Mesenchymal stem cell (in vitro differentiated cells and primary cell): ENCODE results near the gene PLXDC2.

ENCODE experiments used
- DNase-seq: peaks from one replicate; pipeline ENCODE4 v3.0.0-alpha.2; 2013
- H2AFZ ChIP-seq: one replicate; pipeline ENCODE4 v1.6.1; 2013; ENCODE audit warnings: low read depth, mild to moderate bottlenecking, control low read depth, inconsistent platforms, low read length, moderate library complexity
- H2AK5ac ChIP-seq: 2 replicates; pipeline ENCODE4 v1.6.1; 2013; ENCODE audit warnings: low read length, moderate library complexity, mild to moderate bottlenecking, inconsistent platforms; ENCODE audit not compliant: severe bottlenecking
- H2BK120ac ChIP-seq: one replicate; pipeline ENCODE4 v1.6.1; 2013; ENCODE audit warnings: low read depth, mild to moderate bottlenecking, inconsistent platforms, low read length, moderate library complexity
- H2BK12ac ChIP-seq, 2 experiments: one replicate each; pipeline ENCODE4 v1.6.1; 2013; ENCODE audit warnings: inconsistent platforms in 2 of 2, low read length in 2 of 2, mild to moderate bottlenecking in 2 of 2, moderate library complexity in 2 of 2, control low read depth in 1 of 2
- H2BK15ac ChIP-seq: one replicate; pipeline ENCODE4 v1.6.1; 2013; ENCODE audit warnings: mild to moderate bottlenecking, low read depth, inconsistent platforms; ENCODE audit not compliant: poor library complexity, severe bottlenecking
- H2BK5ac ChIP-seq: 2 replicates; pipeline ENCODE4 v1.6.1; 2013; ENCODE audit warnings: low read depth, mild to moderate bottlenecking, low read length, control low read depth, inconsistent platforms; ENCODE audit not compliant: poor library complexity, severe bottlenecking
- H3K14ac ChIP-seq, 2 experiments: one replicate each; pipeline ENCODE4 v1.6.1; 2013; ENCODE audit warnings: inconsistent platforms in 2 of 2, low read length in 2 of 2, control low read depth in 1 of 2, mild to moderate bottlenecking in 1 of 2, moderate library complexity in 1 of 2
- H3K18ac ChIP-seq, 2 experiments: one replicate each; pipeline ENCODE4 v1.6.1; 2013; ENCODE audit warnings: inconsistent platforms in 2 of 2, low read length in 2 of 2, control low read depth in 1 of 2, low read depth in 1 of 2, mild to moderate bottlenecking in 1 of 2
- H3K23ac ChIP-seq, 2 experiments: one replicate each; pipeline ENCODE4 v1.6.1; 2013; ENCODE audit warnings: inconsistent platforms in 2 of 2, low read length in 2 of 2, mild to moderate bottlenecking in 2 of 2, moderate library complexity in 2 of 2, control low read depth in 1 of 2
- H3K27ac ChIP-seq: 2 replicates; pipeline ENCODE4 v1.5.1; 2013; ENCODE audit warnings: mild to moderate bottlenecking, moderate library complexity, low read length, control low read depth, inconsistent platforms; ENCODE audit not compliant: poor library complexity, severe bottlenecking
- H3K27me3 ChIP-seq, 2 experiments: 2 replicates each; pipeline versions ENCODE4 v1.6.1 to v1.7.0; 2013; ENCODE audit warnings: low read length in 2 of 2, mild to moderate bottlenecking in 2 of 2, moderate library complexity in 2 of 2, control low read depth in 1 of 2, inconsistent platforms in 1 of 2; ENCODE audit not compliant: control insufficient read depth in 1 of 2, insufficient read depth in 1 of 2
- H3K36me3 ChIP-seq, 2 experiments: 2 replicates each; pipeline versions ENCODE4 v1.6.1 to v1.7.0; 2013; ENCODE audit warnings: low read length in 2 of 2, control low read depth in 1 of 2, inconsistent platforms in 1 of 2, low read depth in 1 of 2, mild to moderate bottlenecking in 1 of 2; ENCODE audit not compliant: insufficient read depth in 2 of 2, control insufficient read depth in 1 of 2
- H3K4ac ChIP-seq, 2 experiments: one replicate each; pipeline ENCODE4 v1.6.1; 2013; ENCODE audit warnings: inconsistent platforms in 2 of 2, low read length in 2 of 2, mild to moderate bottlenecking in 2 of 2, moderate library complexity in 2 of 2, control low read depth in 1 of 2, low read depth in 1 of 2
- H3K4me1 ChIP-seq: 2 replicates; pipeline ENCODE4 v1.6.1; 2013; ENCODE audit warnings: low read depth, low read length, control low read depth; ENCODE audit not compliant: control insufficient read depth, insufficient read depth
- H3K4me2 ChIP-seq: 2 replicates; pipeline ENCODE4 v1.6.1; 2013; ENCODE audit warnings: low read length, mild to moderate bottlenecking, inconsistent platforms; ENCODE audit not compliant: poor library complexity, severe bottlenecking
- H3K4me3 ChIP-seq, 2 experiments: 2 replicates each; pipeline versions ENCODE4 v1.5.1 to v1.7.0; 2013; ENCODE audit warnings: low read length in 2 of 2, mild to moderate bottlenecking in 2 of 2, control low read depth in 1 of 2, low read depth in 1 of 2; ENCODE audit not compliant: insufficient read depth in 1 of 2
- H3K79me1 ChIP-seq: replicated peaks from 2 replicates; pipeline ENCODE4 v1.6.1; 2013; ENCODE audit warnings: mild to moderate bottlenecking, control low read depth, low read length, inconsistent platforms; ENCODE audit not compliant: poor library complexity, severe bottlenecking
- H3K9ac ChIP-seq: 2 replicates; pipeline ENCODE4 v1.7.0; 2013; ENCODE audit warnings: mild to moderate bottlenecking, low read length, moderate library complexity
- H3K9me3 ChIP-seq: 2 replicates; pipeline ENCODE4 v1.7.0; 2013; ENCODE audit warnings: mild to moderate bottlenecking, low read length; ENCODE audit not compliant: control insufficient read depth
- H4K8ac ChIP-seq: one replicate; pipeline ENCODE4 v1.6.1; 2013; ENCODE audit warnings: inconsistent platforms, mild to moderate bottlenecking, low read length, moderate library complexity
- H4K91ac ChIP-seq: one replicate; pipeline ENCODE4 v1.6.1; 2013; ENCODE audit warnings: mild to moderate bottlenecking, low read length, inconsistent platforms
- WGBS: methylation state at CpG from one replicate; pipeline ENCODE4 v1.1.7; 2013; ENCODE audit warnings: mixed read lengths; 5-methylcytosine and 5-hydroxymethylcytosine counted together

The PLXDC2 gene

DNA sequence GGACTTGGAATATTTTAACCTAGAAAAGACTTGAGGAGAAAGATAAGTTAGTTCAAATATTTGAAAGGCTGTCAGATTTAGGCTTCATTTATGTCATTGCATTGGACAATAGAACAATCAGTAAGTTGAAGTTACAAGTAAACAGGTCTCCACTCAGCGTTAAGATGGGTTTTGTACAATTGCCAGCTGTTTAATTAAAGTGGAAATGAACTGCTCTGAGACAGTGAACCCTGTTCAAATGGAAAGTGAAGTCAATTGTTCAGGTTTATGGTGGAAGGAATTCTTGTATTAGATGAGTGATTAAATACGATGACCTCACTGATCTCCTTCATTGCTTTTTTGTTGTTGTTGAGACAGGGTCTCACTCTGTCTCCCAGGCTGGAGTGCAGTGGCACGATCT, 151.7 kb downstream of the PLXDC2 start:
- H3K4me2 ChIP-seq = no peak overlapping the region
- H4K8ac ChIP-seq = no peak overlapping the region
- H2BK12ac ChIP-seq = no peak overlapping the region
- no peak for DNase-seq
- no peak overlapping the region for H2AK5ac ChIP-seq
- H3K79me1 ChIP-seq = no peaks in the 10 kb centered on the region
- H3K18ac ChIP-seq = no peak overlapping the region
- H3K4me1 ChIP-seq = peaks cover 3% of the 10 kb centered on the region
- no peak overlapping the region for H4K91ac ChIP-seq
- no peak overlapping the region for H2BK120ac ChIP-seq
- H3K4me3 ChIP-seq = no peak overlapping the region
- H2AFZ ChIP-seq = no peak overlapping the region
- no peaks in the 10 kb centered on the region for H3K36me3 ChIP-seq
- H3K23ac ChIP-seq = no peak overlapping the region
- no peaks in the 10 kb centered on the region for H3K9me3 ChIP-seq
- no peak overlapping the region for H2BK5ac ChIP-seq
- no peak overlapping the region for H3K27ac ChIP-seq
- H2BK15ac ChIP-seq = no peak overlapping the region
- no peak overlapping the region for H3K9ac ChIP-seq
- no peak overlapping the region for H3K4ac ChIP-seq
- no peak overlapping the region for H3K14ac ChIP-seq
- peaks cover 0 to 5% of the 10 kb centered on the region in 2 experiments for H3K27me3 ChIP-seq
- WGBS = 86% methylated on average over 3 of the region's 3 CpGs

- Histone ChIP-seq H3K36me3 (no peaks in the 10 kb centered on the region), H4K91ac (no peak overlapping the region), H2BK120ac (no peak overlapping the region), H3K4me1 (peaks cover 3% of the 10 kb centered on the region), H3K9ac (no peak overlapping the region), H3K79me1 (no peaks in the 10 kb centered on the region), H3K27ac (no peak overlapping the region), H3K4me2 (no peak overlapping the region), H2BK5ac (no peak overlapping the region), H3K9me3 (no peaks in the 10 kb centered on the region), H2AFZ (no peak overlapping the region), H2AK5ac (no peak overlapping the region), H4K8ac (no peak overlapping the region), H3K14ac (no peak overlapping the region), H3K4me3 (no peak overlapping the region), H3K4ac (no peak overlapping the region), H2BK12ac (no peak overlapping the region), H3K23ac (no peak overlapping the region), H3K18ac (no peak overlapping the region), H3K27me3 (peaks cover 0 to 5% of the 10 kb centered on the region in 2 experiments), H2BK15ac (no peak overlapping the region)
- no peak for DNase-seq
These were observed 152.5 kb downstream of the PLXDC2 start for GRCh38 chr10:19968745-19969144.

- no peak for DNase-seq
- Histone ChIP-seq H3K27ac (no peak overlapping the region), H3K79me1 (no peaks in the 10 kb centered on the region), H2BK5ac (no peak overlapping the region), H4K8ac (no peak overlapping the region), H3K36me3 (no peaks in the 10 kb centered on the region), H2AK5ac (no peak overlapping the region), H3K4me2 (no peak overlapping the region), H3K18ac (no peak overlapping the region), H2AFZ (no peak overlapping the region), H3K14ac (no peak overlapping the region), H4K91ac (no peak overlapping the region), H2BK15ac (no peak overlapping the region), H3K4me1 (peaks cover 3% of the 10 kb centered on the region), H3K23ac (no peak overlapping the region), H3K4ac (no peak overlapping the region), H3K4me3 (no peak overlapping the region), H3K27me3 (peaks cover 0 to 5% of the 10 kb centered on the region in 2 experiments), H2BK120ac (no peak overlapping the region), H2BK12ac (no peak overlapping the region), H3K9ac (no peak overlapping the region), H3K9me3 (no peaks in the 10 kb centered on the region)
- no CpG with 5 or more reads among the region's 2 CpGs for WGBS
These were observed 154.0 kb downstream of the PLXDC2 start for GRCh38 chr10:19970256-19970655.

GRCh38 chr10:19970717-19971116, 154.5 kb downstream of the PLXDC2 start:
- no peak overlapping the region for H2AK5ac ChIP-seq
- no peak overlapping the region for H4K91ac ChIP-seq
- WGBS = 88% methylated on average over 3 of the region's 4 CpGs
- H4K8ac ChIP-seq = no peak overlapping the region
- no peak overlapping the region for H2BK15ac ChIP-seq
- H3K36me3 ChIP-seq = no peaks in the 10 kb centered on the region
- H3K9ac ChIP-seq = no peak overlapping the region
- no peak overlapping the region for H2BK12ac ChIP-seq
- H2BK120ac ChIP-seq = no peak overlapping the region
- H3K4me3 ChIP-seq = no peak overlapping the region
- no peak overlapping the region for H2BK5ac ChIP-seq
- H3K27me3 ChIP-seq = peaks cover 0 to 5% of the 10 kb centered on the region in 2 experiments
- H3K23ac ChIP-seq = no peak overlapping the region
- no peak overlapping the region for H3K4ac ChIP-seq
- no peaks in the 10 kb centered on the region for H3K79me1 ChIP-seq
- no peak overlapping the region for H3K18ac ChIP-seq
- H3K4me1 ChIP-seq = peaks cover 3% of the 10 kb centered on the region
- no peak overlapping the region for H2AFZ ChIP-seq
- H3K27ac ChIP-seq = no peak overlapping the region
- no peak overlapping the region for H3K4me2 ChIP-seq
- H3K14ac ChIP-seq = no peak overlapping the region
- no peak for DNase-seq
- no peaks in the 10 kb centered on the region for H3K9me3 ChIP-seq
